Measurements from ENCODE around the gene PACS2.
"Not testable (repeated sequence)": the region's sequence is repeated elsewhere in the genome, so short reads cannot be mapped to it uniquely, and the experiment has no call there.

PACS2 gene

DNA sequence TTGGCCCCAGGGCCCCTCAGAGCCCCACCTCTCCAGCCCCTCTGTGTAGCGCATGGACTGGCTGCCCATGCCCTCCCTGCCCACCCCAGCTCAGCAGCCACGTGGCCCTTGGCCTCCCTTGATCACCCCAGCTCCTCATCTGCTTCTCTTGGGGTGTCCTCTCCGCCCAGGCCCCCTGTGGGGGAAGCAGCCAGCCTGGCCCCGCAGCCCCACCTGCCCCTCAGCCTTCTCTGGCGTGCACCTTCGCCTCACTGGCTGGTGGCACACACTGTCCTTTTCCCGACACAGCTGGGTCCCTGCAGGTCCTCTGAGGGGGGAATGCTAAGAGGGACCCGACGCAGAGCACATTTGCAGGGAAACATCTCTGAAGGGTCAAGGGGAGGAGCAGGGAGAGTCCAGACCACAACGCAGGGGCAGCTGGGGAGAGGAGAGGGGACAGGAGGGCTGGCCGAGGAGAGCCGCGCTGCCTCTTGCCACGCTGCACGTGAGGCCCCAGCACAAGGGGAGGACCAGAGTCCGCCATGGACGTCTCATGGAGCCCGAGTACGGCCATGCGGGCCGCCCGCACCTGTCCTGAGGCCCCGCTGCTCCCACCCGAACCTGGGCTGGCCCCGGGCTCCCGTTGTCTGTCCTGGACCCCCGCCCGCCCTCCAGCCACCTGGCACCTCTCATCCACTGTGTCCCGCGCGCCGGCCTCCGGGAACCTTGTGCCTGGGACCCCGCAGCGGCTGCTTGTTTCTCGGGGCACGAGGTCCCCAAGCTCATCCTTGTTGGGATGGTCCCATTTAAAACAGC, 36.1 kb downstream of the PACS2 start:
- no peak for DNase-seq (ENCODE audit: low spot score)

- no peak for DNase-seq (ENCODE audit: low spot score)
Measured at GRCh38 chr14:105351410-105351809, 36.9 kb downstream of the PACS2 start.

DNA sequence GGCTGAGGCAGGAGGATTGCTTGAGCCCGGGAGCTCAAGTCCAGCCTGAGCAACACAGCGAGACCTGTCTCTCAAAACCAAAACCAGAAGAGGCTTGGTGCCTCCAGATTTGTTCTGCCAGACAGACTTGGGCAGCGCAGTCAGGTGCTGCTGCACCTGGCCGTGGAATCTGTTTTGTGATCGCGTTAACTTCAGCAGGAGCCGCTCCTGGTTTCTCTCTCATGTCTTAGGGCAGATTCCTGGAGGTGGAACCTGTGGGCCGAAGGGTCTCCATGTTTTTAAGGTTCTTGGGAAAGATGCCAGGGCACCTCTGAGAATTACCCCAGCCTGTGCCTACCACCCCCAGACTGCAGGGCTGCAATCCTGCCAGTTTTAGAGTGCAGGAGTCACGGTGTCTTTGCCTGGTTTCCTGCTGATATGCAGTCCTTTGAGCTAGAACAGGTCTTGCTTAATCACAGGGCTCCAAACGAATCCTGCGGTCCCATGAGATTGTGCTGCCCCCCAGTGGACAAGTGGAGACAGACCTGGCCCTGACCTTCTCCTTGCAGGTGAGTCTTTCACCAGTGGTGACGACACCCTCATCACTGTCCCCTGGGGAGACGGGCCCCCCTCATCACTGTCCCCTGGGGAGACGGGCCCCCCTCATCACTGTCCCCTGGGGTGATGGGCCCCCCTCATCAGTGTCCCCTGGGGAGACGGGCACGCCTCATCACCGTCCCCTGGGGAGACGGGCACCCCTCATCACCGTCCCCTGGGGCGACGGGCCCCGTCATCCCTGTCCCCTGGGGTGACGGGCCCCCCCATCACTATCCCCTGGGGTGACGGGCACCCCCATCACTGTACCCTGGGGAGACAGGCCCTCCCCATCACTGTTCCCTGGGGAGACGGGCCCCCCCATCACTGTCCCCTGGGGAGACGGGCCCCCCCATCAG, 37.6 kb downstream of the PACS2 start:
- DNase-seq (ENCODE audit: low spot score), result peak; percentile 80

DNA sequence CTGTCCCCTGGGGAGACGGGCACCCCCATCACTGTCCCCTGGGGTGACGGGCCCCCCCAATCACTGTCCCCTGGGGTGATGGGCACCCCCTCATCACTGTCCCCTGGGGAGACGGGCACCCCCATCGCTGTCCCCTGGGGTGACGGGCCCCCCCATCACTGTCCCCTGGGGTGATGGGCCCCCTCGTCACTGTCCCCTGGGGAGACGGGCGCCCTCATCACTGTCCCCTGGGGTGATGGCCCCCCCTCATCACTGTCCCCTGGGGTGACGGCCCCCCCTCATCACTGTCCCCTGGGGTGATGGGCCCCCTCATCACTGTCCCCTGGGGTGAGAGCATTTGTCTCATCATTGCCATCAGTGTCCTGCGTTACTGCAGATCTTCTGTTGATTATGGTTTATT, 38.6 kb downstream of the PACS2 start:
- no peak for DNase-seq (ENCODE audit: low spot score)

GRCh38 chr14:105354541-105354940, 40.0 kb downstream of the PACS2 start:
- no peak for DNase-seq (ENCODE audit: low spot score)

GRCh38 chr14:105355049-105355575, 40.6 kb downstream of the PACS2 start:
- DNase-seq (ENCODE audit: low spot score), result no peak

GRCh38 chr14:105355850-105356604, 41.5 kb downstream of the PACS2 start:
- no peak for DNase-seq (ENCODE audit: low spot score)

DNA sequence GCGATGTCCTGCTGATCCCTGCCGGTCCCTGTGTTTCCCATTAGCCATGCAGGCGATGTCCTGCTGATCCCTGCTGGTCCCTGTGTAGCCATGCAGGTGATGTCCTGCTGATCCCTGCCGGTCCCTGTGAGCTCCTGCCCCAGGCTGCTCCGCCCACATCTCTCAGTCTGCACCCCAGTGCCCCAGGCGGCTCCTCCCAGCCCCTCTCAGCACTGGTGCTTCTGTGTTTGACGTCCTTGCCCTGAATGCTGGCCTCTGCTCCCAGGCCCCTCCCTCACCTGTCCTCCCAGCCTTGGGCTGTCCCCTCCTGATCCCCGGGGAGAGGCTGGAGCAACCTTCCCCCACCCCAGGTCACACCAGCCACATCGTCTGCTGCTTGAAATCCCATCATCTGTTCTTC, 42.4 kb downstream of the PACS2 start:
- no peak for DNase-seq (ENCODE audit: low spot score)

- DNase-seq (ENCODE audit: low spot score), result no peak
Measured at GRCh38 chr14:105357626-105358025, 43.1 kb downstream of the PACS2 start.

DNA sequence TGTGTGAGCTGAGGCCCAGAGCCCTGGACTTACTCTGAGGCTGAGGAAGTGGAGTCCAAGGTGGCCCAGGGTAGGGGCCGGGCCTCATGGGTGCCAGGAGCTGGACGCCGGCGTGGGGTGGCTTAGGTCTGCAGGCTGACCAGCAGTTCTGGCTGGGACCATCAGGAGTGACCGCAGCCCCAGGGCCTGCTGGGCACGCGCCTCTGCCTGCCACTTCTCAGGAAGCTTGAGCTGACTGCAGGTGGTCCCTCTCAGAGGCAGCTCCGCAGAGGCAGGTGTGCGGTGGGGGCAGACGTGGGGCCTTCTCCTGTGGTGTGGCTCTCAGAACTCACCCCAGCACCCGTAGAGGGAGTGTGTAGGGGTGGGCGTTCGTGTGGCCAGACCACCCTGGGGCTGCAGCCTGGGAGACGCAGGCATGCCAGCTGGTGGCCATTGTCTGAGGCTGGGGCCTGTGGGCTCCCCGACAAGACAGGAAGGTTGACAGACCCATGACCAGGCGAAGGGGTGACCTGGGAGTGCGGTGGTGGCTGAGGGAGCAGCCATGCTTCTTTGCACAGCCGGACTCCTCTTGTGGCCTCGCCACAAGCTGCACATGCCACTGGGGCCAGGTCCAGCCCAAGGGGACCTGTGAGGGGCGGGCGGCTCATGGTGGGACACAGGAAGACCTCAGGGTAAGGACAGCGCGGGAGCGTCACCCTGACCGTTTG, 43.7 kb downstream of the PACS2 start:
- DNase-seq (ENCODE audit: low spot score), result no peak

GRCh38 chr14:105358943-105359342, 44.4 kb downstream of the PACS2 start:
- no peak for DNase-seq (ENCODE audit: low spot score)

- not testable (repeated sequence) for DNase-seq (ENCODE audit: low spot score)
Measured at GRCh38 chr14:105361412-105361811, 46.9 kb downstream of the PACS2 start.

DNA sequence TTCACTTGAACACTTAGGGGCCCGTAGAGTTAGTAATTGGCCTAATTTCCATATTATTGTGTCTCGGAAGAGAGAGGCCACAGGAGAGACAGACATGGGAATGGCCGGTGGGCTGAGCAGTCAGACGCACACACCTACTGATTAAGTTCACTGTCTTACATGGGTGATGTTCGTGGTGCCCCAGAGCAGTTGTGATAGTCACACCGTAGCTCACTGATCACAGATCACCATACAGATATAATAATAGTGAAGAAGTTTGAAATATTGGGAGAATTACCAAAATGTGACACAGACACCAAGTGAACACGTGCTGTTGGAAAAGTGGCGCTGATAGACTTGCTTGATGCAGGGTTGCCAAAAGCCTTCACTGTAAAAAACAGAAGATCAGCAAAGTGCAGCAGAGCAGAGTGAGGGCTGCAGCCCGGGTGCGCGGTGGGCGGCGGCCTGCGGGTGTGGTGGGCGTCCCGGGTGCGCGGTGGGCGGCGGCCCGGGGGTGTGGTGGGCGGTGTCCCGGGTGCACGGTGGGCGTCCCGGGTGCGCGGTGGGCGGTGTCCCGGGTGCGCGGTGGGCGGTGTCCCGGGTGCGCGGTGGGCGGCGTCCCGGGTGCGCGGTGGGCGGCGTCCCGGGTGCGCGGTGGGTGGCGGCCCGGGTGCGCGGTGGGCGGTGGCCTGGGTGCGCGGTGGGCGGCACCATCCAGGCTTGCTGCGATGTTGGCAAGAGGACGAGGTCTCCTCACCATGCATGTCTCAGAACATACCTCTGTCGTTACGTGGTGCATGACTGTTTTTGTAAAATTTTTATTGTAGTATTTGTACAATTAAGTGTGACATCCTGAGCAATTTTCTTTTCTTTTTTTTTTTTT, 49.5 kb downstream of the PACS2 start:
- DNase-seq (ENCODE audit: low spot score), result no peak

DNA sequence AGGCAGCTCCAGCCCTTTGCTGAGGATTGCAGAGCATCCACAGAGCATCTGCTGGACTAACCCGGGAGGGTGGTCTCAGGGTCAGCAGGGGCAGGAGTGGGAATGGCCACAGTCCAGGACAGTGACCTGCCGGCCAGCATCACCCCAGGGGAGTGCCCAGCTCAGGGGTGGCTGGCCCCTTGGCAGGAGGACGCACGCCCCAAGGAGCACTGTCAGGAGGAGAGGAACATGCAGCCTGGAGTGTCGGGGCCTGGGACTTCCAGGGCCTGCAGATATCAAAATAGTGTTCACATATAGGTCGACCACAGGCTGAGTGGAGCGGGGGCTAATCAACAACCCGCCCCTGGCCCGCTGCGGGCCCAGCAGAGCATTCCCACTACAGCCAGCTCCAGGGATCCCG, 50.6 kb downstream of the PACS2 start:
- no peak for DNase-seq (ENCODE audit: low spot score)

- DNase-seq (ENCODE audit: low spot score), result no peak
Measured at GRCh38 chr14:105365681-105366080, 51.1 kb downstream of the PACS2 start.

GRCh38 chr14:105366386-105367074, 52.0 kb downstream of the PACS2 start:
- peak; percentile 77 for DNase-seq (ENCODE audit: low spot score)

DNA sequence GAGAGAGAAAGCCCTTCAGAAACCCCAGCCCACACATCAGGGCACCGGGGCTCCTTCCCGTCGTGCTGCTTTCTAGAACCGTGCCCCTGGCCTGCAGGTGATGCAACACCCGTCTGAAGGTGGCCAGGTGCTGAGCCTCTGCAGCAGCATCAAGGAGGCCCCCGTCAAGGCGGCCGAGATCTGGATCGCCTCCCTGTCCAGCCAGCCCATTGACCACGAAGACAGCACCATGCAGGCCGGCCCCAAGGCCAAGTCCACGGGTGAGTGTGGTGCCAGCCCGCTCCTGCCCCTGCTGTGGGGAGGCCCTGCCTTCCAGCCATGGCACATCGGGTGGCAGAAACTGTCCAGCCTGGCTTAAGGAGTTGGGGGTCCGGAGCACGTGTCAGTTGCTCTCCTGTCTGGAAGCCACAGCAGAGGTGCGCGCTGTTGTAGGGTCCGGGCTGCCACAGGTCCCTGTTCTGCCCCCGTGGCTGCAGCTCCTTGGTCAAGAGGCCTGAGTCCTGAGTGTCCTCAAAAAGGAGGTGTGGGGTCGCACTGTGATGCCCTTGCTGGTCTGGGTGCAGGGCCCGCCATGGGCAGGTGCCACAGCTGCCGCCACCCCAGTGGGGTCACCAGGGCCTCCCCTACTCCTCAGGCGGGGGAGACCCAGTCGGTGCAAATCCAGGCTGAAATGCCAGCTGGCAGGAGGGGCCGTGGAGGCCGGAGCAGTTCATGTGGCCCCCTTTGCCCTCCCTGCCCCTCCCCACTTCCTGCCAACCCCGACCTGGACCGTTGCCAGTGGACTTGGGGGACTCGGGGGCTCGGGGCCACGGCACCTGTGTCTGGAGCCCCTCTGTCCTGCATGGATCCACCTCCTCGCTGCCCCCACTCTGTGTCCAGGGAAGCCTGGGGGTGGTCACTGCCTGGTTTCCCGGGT, 52.8 kb downstream of the PACS2 start:
- no peak for DNase-seq (ENCODE audit: low spot score)

DNA sequence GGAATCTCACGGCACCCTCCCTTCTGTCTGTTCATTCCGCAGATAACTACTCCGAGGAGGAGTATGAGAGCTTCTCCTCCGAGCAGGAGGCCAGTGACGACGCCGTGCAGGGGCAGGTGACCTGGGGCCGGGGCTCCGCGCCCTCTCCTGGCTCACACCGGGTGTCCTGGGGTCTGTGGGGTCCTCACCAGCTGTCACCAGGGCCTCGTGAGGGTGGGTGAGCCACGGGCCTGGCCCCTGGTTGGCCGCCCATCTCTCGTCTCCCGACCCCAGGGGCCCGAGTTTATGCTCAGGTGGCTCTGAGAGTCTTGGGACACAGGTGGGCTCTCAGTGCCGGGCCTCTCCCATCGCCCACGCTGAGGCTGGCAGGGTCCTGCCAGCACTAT, 53.5 kb downstream of the PACS2 start:
- no peak for DNase-seq (ENCODE audit: low spot score)

- no peak for DNase-seq (ENCODE audit: low spot score)
Measured at GRCh38 chr14:105368426-105368825, 53.9 kb downstream of the PACS2 start.
